ENCODE measurements around the gene CYP2C19. TPM values are rescaled to one million over a fixed set of nuclear protein-coding genes. Genes with fewer than 3 reads are reported as not detected.

The CYP2C19 gene
- total and polyA plus RNA-seq, 4 donors = 0.37 to 121 (median 89.3) TPM

DNA sequence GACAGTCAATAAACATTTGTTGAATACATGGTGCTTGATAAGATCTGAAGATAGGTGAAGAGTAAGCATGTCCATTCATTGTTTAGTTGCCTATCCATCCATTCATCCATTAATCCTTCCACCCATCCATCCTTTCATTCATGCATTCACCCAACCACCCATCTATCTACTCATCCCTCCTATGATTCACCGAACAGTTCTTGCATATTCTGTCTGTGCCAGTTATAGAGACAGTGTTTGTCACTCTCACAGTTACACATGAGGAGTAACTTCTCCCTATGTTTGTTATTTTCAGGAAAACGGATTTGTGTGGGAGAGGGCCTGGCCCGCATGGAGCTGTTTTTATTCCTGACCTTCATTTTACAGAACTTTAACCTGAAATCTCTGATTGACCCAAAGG, 90.0 kb downstream of the CYP2C19 start:
- H3K36me3 ChIP-seq (ENCODE audit: control insufficient read depth in 4 of 4, insufficient read depth in 3 of 4, low read depth in 1 of 4, low read length in 3 of 4) = peaks cover 0 to 50% (median 22%) of the 10 kb centered on the region in 4 donors
- no peak overlapping the region for H3K4me3 ChIP-seq (ENCODE audit: low read depth in 1 of 3, low read length in 3 of 3)
- no peak overlapping the region for H3K9ac ChIP-seq (ENCODE audit: low read depth in 1 of 2, low read length in 2 of 2)
- H3K27ac ChIP-seq (ENCODE audit: low read depth in 1 of 2, low read length in 2 of 2) = no peak overlapping the region
- no peaks in the 10 kb centered on the region for H3K27me3 ChIP-seq (ENCODE audit: control insufficient read depth in 4 of 4, insufficient read depth in 4 of 4, low read length in 3 of 4)
- TF ChIP-seq HNF4G (IDR thresholded peaks at IDR 0.05) (no peak), GABPA (IDR thresholded peaks at IDR 0.05 in 1 of 2, conservative IDR thresholded peaks at IDR 0.05 in 1 of 2) (no peak), TAF1 (conservative IDR thresholded peaks at IDR 0.05) (no peak), NR2F2 (IDR thresholded peaks at IDR 0.05) (no peak), YY1 (IDR thresholded peaks at IDR 0.05) (no peak), RXRA (IDR thresholded peaks at IDR 0.05) (no peak), JUND (IDR thresholded peaks at IDR 0.05) (no peak), EGR1 (IDR thresholded peaks at IDR 0.05; ENCODE audit: low read depth in 2 of 2) (no peak), FOXA1 (IDR thresholded peaks at IDR 0.05) (no peak), SP1 (IDR thresholded peaks at IDR 0.05) (no peak), FOXA2 (IDR thresholded peaks at IDR 0.05) (no peak), HNF4A (conservative IDR thresholded peaks at IDR 0.05) (no peak), RAD21 (IDR thresholded peaks at IDR 0.05) (no peak)
- TF ChIP-seq, protein P1, sequence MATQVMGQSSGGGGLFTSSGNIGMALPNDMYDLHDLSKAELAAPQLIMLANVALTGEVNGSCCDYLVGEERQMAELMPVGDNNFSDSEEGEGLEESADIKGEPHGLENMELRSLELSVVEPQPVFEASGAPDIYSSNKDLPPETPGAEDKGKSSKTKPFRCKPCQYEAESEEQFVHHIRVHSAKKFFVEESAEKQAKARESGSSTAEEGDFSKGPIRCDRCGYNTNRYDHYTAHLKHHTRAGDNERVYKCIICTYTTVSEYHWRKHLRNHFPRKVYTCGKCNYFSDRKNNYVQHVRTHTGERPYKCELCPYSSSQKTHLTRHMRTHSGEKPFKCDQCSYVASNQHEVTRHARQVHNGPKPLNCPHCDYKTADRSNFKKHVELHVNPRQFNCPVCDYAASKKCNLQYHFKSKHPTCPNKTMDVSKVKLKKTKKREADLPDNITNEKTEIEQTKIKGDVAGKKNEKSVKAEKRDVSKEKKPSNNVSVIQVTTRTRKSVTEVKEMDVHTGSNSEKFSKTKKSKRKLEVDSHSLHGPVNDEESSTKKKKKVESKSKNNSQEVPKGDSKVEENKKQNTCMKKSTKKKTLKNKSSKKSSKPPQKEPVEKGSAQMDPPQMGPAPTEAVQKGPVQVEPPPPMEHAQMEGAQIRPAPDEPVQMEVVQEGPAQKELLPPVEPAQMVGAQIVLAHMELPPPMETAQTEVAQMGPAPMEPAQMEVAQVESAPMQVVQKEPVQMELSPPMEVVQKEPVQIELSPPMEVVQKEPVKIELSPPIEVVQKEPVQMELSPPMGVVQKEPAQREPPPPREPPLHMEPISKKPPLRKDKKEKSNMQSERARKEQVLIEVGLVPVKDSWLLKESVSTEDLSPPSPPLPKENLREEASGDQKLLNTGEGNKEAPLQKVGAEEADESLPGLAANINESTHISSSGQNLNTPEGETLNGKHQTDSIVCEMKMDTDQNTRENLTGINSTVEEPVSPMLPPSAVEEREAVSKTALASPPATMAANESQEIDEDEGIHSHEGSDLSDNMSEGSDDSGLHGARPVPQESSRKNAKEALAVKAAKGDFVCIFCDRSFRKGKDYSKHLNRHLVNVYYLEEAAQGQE (IDR thresholded peaks at IDR 0.05) = no peak
- TF ChIP-seq, protein P2, sequence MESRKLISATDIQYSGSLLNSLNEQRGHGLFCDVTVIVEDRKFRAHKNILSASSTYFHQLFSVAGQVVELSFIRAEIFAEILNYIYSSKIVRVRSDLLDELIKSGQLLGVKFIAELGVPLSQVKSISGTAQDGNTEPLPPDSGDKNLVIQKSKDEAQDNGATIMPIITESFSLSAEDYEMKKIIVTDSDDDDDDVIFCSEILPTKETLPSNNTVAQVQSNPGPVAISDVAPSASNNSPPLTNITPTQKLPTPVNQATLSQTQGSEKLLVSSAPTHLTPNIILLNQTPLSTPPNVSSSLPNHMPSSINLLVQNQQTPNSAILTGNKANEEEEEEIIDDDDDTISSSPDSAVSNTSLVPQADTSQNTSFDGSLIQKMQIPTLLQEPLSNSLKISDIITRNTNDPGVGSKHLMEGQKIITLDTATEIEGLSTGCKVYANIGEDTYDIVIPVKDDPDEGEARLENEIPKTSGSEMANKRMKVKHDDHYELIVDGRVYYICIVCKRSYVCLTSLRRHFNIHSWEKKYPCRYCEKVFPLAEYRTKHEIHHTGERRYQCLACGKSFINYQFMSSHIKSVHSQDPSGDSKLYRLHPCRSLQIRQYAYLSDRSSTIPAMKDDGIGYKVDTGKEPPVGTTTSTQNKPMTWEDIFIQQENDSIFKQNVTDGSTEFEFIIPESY (IDR thresholded peaks at IDR 0.05) = no peak
- TF ChIP-seq, protein P3, sequence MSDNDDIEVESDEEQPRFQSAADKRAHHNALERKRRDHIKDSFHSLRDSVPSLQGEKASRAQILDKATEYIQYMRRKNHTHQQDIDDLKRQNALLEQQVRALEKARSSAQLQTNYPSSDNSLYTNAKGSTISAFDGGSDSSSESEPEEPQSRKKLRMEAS (IDR thresholded peaks at IDR 0.05) = no peak
- TF ChIP-seq, protein P4, sequence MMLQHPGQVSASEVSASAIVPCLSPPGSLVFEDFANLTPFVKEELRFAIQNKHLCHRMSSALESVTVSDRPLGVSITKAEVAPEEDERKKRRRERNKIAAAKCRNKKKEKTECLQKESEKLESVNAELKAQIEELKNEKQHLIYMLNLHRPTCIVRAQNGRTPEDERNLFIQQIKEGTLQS (IDR thresholded peaks at IDR 0.05) = no peak
- TF ChIP-seq, protein P5, sequence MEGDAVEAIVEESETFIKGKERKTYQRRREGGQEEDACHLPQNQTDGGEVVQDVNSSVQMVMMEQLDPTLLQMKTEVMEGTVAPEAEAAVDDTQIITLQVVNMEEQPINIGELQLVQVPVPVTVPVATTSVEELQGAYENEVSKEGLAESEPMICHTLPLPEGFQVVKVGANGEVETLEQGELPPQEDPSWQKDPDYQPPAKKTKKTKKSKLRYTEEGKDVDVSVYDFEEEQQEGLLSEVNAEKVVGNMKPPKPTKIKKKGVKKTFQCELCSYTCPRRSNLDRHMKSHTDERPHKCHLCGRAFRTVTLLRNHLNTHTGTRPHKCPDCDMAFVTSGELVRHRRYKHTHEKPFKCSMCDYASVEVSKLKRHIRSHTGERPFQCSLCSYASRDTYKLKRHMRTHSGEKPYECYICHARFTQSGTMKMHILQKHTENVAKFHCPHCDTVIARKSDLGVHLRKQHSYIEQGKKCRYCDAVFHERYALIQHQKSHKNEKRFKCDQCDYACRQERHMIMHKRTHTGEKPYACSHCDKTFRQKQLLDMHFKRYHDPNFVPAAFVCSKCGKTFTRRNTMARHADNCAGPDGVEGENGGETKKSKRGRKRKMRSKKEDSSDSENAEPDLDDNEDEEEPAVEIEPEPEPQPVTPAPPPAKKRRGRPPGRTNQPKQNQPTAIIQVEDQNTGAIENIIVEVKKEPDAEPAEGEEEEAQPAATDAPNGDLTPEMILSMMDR (IDR thresholded peaks at IDR 0.05; ENCODE audit: low read depth, low read length, missing input control) = no peak
- 76% methylated on average over 3 of the region's 3 CpGs for WGBS
- H3K4me1 ChIP-seq (ENCODE audit: control insufficient read depth in 4 of 4, insufficient read depth in 4 of 4, low read length in 3 of 4) = no peaks in the 10 kb centered on the region
- no peak for DNase-seq (ENCODE audit: low spot score)
- H3K9me3 ChIP-seq (ENCODE audit: control insufficient read depth in 4 of 4, low read length in 3 of 4) = no peaks in the 10 kb centered on the region
